ENCODE results near the gene C5orf63. TPM values are rescaled to one million over a fixed set of nuclear protein-coding genes. Genes with fewer than 3 reads are reported as not detected.

C5orf63 gene
- total and polyA plus RNA-seq, 10 of the 15 experiments (the other 5 are each of a cell fraction or from before 2014, with no cell fraction given), result 8.7 to 54.3 (median 11.9) TPM

- TF ChIP-seq SRF (IDR thresholded peaks at IDR 0.05; ENCODE audit: low read depth in 2 of 2, low read length in 2 of 2) (no peak), ASH2L (IDR thresholded peaks at IDR 0.05; ENCODE audit: borderline replicate concordance, low read depth) (no peak), LARP7 (IDR thresholded peaks at IDR 0.05) (peak; percentile 38; the same call in 1 of the 2 replicates), PML (IDR thresholded peaks at IDR 0.05; ENCODE audit: low read length) (peak; percentile 4; the same call in 1 of the 2 replicates), RUNX3 (IDR thresholded peaks at IDR 0.05; ENCODE audit: low read length) (peak; percentile 71), DPF2 (IDR thresholded peaks at IDR 0.05) (peak; percentile 98), USF2 (IDR thresholded peaks at IDR 0.05; ENCODE audit: borderline replicate concordance, low read depth, low read length) (no peak), CEBPB (IDR thresholded peaks at IDR 0.05; ENCODE audit: borderline replicate concordance in 1 of 2, low read depth in 2 of 2, low read length in 2 of 2) (no peak), ZZZ3 (IDR thresholded peaks at IDR 0.05; ENCODE audit: control insufficient read depth, insufficient read length, low read depth) (no peak), NFYA (IDR thresholded peaks at IDR 0.05; ENCODE audit: borderline replicate concordance, low read depth, low read length) (no peak), SMAD5 (IDR thresholded peaks at IDR 0.05; ENCODE audit: low read depth) (0 out of 2 replicates have a peak, but pooled peaks have one; percentile 42), PAX8 (IDR thresholded peaks at IDR 0.05) (no peak), BACH1 (IDR thresholded peaks at IDR 0.05; ENCODE audit: borderline replicate concordance) (peak; percentile 73), ATF3 (IDR thresholded peaks at IDR 0.05; ENCODE audit: borderline replicate concordance, extremely low read depth, low read depth, low read length) (no peak), NFYB (IDR thresholded peaks at IDR 0.05; ENCODE audit: insufficient read depth, low read depth, low read length) (peak; percentile 87; the same call in 1 of the 2 replicates), YY1 (IDR thresholded peaks at IDR 0.05; ENCODE audit: low read depth, low read length) (no peak), MYC (IDR thresholded peaks at IDR 0.05; ENCODE audit: insufficient read depth, insufficient read length, insufficient replicate concordance, low read length, severe bottlenecking) (no peak), TARDBP (IDR thresholded peaks at IDR 0.05; ENCODE audit: borderline replicate concordance) (no peak), YBX1 (IDR thresholded peaks at IDR 0.05) (no peak)
- TF ChIP-seq, protein P1, sequence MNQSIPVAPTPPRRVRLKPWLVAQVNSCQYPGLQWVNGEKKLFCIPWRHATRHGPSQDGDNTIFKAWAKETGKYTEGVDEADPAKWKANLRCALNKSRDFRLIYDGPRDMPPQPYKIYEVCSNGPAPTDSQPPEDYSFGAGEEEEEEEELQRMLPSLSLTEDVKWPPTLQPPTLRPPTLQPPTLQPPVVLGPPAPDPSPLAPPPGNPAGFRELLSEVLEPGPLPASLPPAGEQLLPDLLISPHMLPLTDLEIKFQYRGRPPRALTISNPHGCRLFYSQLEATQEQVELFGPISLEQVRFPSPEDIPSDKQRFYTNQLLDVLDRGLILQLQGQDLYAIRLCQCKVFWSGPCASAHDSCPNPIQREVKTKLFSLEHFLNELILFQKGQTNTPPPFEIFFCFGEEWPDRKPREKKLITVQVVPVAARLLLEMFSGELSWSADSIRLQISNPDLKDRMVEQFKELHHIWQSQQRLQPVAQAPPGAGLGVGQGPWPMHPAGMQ (IDR thresholded peaks at IDR 0.05; ENCODE audit: borderline replicate concordance), result no peak
- TF ChIP-seq, protein P2, sequence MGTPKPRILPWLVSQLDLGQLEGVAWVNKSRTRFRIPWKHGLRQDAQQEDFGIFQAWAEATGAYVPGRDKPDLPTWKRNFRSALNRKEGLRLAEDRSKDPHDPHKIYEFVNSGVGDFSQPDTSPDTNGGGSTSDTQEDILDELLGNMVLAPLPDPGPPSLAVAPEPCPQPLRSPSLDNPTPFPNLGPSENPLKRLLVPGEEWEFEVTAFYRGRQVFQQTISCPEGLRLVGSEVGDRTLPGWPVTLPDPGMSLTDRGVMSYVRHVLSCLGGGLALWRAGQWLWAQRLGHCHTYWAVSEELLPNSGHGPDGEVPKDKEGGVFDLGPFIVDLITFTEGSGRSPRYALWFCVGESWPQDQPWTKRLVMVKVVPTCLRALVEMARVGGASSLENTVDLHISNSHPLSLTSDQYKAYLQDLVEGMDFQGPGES (IDR thresholded peaks at IDR 0.05), result peak; percentile 75
- TF ChIP-seq, protein P3, sequence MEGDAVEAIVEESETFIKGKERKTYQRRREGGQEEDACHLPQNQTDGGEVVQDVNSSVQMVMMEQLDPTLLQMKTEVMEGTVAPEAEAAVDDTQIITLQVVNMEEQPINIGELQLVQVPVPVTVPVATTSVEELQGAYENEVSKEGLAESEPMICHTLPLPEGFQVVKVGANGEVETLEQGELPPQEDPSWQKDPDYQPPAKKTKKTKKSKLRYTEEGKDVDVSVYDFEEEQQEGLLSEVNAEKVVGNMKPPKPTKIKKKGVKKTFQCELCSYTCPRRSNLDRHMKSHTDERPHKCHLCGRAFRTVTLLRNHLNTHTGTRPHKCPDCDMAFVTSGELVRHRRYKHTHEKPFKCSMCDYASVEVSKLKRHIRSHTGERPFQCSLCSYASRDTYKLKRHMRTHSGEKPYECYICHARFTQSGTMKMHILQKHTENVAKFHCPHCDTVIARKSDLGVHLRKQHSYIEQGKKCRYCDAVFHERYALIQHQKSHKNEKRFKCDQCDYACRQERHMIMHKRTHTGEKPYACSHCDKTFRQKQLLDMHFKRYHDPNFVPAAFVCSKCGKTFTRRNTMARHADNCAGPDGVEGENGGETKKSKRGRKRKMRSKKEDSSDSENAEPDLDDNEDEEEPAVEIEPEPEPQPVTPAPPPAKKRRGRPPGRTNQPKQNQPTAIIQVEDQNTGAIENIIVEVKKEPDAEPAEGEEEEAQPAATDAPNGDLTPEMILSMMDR (IDR thresholded peaks at IDR 0.05 in 2 of 3, conservative IDR thresholded peaks at IDR 0.05 in 1 of 3; ENCODE audit: control insufficient read depth in 2 of 3, extremely low read depth in 1 of 3, insufficient read depth in 1 of 3, low read depth in 3 of 3, low read length in 3 of 3), result peak in 2 of 3 experiments; percentile 8 to 18; a peak in 2 of 6 replicates
Observed at GRCh38 chr5:127030259-127031146, 42.8 kb downstream of the C5orf63 start, which contains the start of gene MARCHF3 (continued).

Data from GM12878 (cell line).